Kidney capillary endothelial cell (primary cell): ENCODE results near the gene C9orf40.

Experiments
- DNase-seq: peaks from one replicate; pipeline ENCODE4 v3.0.0-alpha.2; 2018; ENCODE audit warnings: low spot score

Gene C9orf40

DNA sequence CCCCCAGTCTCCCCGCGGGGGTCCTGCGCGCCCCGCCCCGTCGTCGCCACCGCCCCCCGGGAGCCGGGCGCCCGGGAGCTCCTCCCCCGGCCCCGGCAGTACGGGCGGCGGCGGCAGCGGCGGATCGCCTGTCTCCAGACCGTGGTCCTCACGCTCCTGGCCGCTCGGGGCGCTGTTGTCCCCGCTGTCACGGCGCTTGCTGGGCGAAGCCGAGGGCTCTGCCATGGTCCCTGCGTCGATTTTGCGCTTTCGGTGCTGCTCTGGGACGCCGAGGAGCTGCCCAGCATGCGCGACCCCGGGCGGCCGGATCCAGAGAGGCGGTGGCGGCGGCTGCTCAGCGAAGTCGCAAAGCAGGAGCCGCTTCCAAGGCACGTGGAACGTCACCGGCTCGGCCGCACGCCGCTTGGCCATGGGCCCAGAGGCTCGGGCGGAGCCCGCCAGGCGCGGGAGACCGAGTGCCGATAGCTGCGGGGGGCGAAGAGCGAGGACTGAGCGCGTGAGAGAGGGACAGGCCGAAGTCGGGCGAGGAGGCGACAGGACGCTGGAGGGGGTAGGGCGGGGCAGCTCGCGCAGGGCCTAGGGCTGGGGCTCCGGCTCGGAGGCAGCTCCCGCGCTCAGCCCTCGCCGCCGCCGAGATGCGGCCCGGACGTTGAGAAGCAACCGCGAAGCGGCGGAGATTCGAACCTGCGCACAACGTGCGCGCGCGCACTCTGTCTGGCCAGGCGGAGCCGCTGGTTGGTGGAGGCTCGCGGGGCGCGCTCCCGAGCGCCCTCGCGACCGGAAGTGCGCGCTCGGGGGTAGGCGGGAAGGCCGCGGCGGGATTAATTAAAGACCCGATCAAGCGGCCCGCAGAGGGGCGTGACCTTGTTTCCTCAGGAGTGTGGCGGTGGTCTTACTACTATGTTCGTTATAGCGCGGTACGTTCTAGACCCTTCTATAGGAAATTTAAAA, at the start of gene C9orf40:
TSS of gene C9orf40 (minus strand) at position 712 of the 951 bp plus-strand sequence. CDS start at position 411, 301 bp downstream.
- DNase-seq = peak; percentile 76

DNA sequence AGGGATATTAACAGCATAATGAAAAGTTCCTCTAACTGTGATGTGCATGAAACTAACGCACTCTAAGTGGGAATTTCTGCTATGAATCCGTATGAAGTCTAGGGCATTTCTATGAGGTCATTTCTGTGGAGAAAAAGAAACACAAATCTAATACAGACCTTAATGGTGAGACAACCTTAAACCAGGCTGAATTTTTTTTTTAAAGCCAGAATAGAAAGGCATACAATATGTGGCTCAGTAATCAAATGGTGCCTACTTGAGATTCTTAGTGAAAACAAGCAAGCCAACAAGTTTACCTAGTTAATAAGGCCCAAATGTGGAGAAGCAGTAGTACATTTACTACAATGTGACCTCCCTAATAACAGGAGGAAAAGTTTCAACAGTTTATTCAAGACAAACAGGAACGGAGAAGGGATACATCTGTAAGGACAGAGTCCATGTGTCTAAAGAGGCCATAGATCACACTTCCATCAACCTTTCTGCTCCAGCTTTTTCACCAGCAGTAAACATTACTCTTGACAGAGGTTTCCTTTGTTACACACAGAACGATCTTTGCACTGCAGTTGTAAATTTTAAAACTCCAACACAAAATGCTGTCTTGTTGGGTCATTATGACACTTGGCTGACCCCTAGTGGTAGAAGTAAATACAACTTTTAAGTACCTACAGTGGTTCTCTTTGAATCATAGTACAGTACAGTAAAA, 49.2 kb upstream of the C9orf40 start:
- DNase-seq = peak; percentile 78

GRCh38 chr9:75000835-75001234, 48.1 kb upstream of the C9orf40 start:
- DNase-seq = no peak

GRCh38 chr9:74985041-74985440, 32.3 kb upstream of the C9orf40 start:
- no peak for DNase-seq

- DNase-seq = no peak
Observed at GRCh38 chr9:74983709-74984108, 31.0 kb upstream of the C9orf40 start.

- DNase-seq = no peak
Observed at GRCh38 chr9:74979844-74980243, 27.1 kb upstream of the C9orf40 start.

GRCh38 chr9:74977287-74977686, 24.6 kb upstream of the C9orf40 start:
- DNase-seq = no peak

DNA sequence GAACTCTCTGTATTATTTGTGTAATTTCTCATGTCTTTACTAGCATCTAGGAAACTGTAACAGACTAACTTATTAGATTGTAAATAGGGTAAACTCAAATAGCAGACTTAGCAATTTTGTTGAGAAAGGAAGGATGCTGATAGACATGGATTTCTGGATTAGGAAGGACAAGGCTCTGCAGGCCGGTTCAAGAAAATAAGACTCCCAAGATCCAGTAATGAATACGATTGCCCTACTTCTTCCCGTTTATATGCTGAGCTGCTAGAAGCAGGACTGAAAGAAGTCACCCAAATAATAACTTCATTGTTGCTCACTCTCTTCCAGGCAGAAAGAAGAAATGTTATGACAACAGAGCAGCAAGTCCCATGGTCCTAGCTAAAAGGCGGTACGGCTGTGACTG, 22.8 kb upstream of the C9orf40 start:
- DNase-seq = no peak

DNA sequence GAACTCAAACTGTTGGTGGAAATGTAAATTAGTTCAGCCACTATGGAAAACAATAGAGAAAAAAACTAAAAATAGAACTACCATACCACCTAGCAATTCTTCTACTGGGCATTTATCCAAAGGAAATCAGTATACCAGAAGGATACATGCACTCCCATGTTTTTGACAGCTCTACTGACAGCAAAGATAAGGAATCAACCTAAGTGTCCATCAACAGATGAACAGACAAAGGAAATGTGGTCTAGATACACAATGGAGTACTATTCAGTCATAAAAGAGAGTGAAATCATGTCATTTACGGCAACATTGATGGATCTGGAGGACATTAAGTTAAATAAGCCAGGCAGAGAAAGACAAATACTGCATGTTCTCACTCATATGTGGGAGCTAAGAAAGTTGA, 21.8 kb upstream of the C9orf40 start:
- DNase-seq = no peak

DNA sequence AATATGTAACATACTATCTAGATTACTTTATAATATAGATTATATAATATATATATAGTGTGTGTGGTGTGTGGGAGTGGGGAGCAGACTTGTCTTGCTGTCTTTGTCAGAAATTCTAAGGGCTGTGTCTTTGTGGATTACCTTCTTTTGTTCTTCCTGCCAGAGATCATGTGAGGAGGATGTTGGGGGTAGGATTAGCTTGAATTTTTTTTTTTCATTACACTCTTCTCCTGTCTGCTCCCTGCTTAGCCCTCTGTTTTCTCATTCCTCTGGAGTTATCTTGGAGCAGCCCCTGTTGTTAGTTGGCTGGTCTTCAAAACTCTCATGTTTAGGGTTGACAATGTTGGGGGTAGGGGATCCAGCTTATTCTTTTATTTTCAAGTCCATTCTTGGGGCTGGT, 21.0 kb upstream of the C9orf40 start:
- DNase-seq = no peak

DNA sequence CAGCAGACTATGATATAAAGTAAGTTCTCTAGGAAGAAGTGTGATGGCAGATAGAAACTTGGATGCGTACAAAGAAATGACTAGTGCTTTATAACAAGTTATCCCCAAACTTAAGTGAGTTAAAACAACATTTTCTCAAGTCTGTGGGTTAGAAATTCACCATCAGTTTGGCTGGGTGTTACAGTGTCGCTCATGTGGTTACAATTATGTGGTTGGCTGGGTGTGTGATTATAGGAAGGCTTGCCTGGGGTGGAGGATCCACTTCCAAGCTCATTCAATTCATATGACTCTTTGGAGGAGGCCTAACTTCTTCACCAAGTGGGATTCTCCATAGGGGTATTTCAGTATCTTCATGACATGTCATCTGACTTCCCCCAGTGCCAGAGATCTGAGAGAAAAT, 10.3 kb upstream of the C9orf40 start:
- DNase-seq = no peak

DNA sequence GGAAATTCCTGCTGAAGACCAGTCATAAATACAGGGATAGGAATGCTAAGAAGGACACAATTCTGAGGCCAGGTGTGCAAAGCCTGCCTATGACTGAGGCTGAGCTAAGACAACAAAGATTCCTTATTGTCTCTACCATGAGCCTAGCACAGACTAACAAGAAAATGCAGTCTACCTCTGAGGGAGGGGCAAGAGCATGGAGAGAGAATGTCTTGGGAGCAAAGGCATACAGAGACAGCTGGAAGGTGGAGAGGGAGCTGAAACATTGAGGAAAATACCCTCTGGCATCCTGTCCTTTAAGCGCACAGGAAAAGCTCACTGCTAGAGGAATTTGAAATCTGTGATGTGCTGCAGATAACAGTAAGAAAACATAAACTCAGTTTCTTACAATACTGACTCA, 8.8 kb upstream of the C9orf40 start:
- DNase-seq = no peak

DNA sequence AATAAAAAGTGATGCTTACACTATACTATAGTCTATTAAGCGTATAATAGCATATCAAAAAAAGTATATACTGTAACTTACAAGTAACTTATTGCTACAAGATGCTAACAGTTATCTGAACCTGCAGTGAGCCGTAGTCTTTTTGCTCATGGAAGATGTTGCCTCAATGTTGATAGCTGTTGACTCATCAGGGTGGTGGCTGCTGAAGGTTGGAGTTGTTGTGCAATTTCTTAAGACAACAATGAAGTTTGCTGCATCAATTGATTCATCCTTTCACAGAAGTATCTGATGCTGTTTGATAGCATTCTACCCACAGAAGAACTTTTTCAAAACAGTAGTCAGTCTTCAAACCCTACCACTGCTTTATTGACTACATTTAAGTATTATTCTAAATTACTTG, 7.8 kb upstream of the C9orf40 start:
- no peak for DNase-seq

DNA sequence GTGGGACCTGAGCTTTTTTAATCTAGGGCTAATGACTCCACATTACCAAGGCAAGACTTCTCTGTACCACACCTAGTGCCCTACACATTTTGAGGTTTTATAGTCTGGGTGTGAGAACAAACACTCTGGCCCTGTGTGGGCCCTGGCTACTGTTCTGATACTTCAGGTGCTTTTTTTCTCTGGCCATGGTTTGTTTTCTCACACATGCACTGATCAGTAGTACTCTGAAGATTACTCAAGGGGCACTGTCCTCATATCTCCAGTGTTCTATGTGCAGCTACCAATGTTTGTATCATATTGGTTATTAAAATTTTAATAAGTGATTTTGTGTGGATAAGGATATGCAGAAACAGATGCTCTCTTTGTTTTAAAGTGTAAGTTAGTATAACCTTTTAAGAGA, 5.9 kb upstream of the C9orf40 start:
- DNase-seq = no peak

GRCh38 chr9:74953235-74953751, 581 bp upstream of the C9orf40 start:
- no peak for DNase-seq

GRCh38 chr9:74951725-74952151, 974 bp downstream of the C9orf40 start:
- DNase-seq = peak; percentile 25

GRCh38 chr9:74951107-74951720, 1.5 kb downstream of the C9orf40 start:
- no peak for DNase-seq

GRCh38 chr9:74949859-74950855, 2.6 kb downstream of the C9orf40 start:
- DNase-seq = no peak

DNA sequence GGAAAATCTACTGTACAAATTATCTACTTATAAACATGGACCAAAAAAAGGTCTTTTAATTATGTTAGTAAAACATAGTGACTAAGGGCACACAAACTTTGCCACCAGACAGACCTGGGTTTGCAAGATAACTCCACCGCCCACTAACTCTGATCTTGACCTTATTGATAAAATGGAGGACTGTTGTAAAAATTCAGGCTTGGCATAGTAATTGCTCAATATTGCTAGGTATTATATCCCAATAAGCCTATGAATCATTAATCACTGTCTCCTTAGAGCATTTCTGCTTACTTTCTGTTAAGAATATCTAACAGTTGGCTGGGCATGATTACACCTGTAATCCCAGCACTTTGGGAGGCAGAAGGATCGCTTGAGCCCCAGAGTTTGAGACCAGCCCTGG, 3.8 kb downstream of the C9orf40 start:
- DNase-seq = no peak

GRCh38 chr9:74946686-74947085, 6.0 kb downstream of the C9orf40 start:
- DNase-seq = no peak

- DNase-seq = peak; percentile 26
Observed at GRCh38 chr9:74942801-74943200, 9.9 kb downstream of the C9orf40 start.
